Cardiac muscle cell (in vitro differentiated cells and primary cell): ENCODE measurements around the gene ZMYND19. TPM values are rescaled to one million over a fixed set of nuclear protein-coding genes. Genes with fewer than 3 reads are reported as not detected.

Source experiments
- DNase-seq, 2 donors: peaks; one replicate each; pipeline versions ENCODE4 v3.0.0 to v3.0.0-alpha.2; 2010 to 2017; ENCODE audit warnings: low read depth in 1 of 2, low spot score in 1 of 2
- H3K27ac ChIP-seq: fragments of 200-600 bp; sonication (generic); 2 replicates; pipeline ENCODE4 v1.5.1; 2016
- H3K27me3 ChIP-seq: fragments of 200-600 bp; sonication (generic); 2 replicates; pipeline ENCODE4 v1.6.0; 2016; ENCODE audit warnings: control low read depth
- H3K36me3 ChIP-seq: fragments of 200-600 bp; sonication (generic); 2 replicates; pipeline ENCODE4 v1.5.1; 2016; ENCODE audit warnings: control low read depth
- H3K4me1 ChIP-seq: fragments of 200-600 bp; sonication (generic); 2 replicates; pipeline ENCODE4 v1.8.1; 2017; ENCODE audit warnings: low read depth, mild to moderate bottlenecking, mixed run types
- H3K4me3 ChIP-seq: fragments of 200-600 bp; sonication (generic); 2 replicates; pipeline ENCODE4 v1.5.1; 2016; ENCODE audit warnings: mild to moderate bottlenecking
- H3K9me3 ChIP-seq: fragments of 200-600 bp; sonication (generic); 2 replicates; pipeline ENCODE4 v1.5.1; 2017; ENCODE audit warnings: low read depth, mild to moderate bottlenecking, control low read depth
- CTCF ChIP-seq: IDR thresholded peaks from 2 replicates; pipeline ENCODE4 v1.5.1; 2012; ENCODE audit warnings: low read depth, mild to moderate bottlenecking, low read length
- polyA plus RNA-seq: library from polyadenylated mRNA; unstranded; fragments of >200 nt; fragmentation: Nextera tagmentation; extraction: Ambion mirVana; gene quantifications from 2 replicates; pipeline ENCODE4 v1.2.1, GENCODE V29; 2016
- total RNA-seq: library from RNA; depleted of rRNA; stranded (reverse); fragments of >200 nt; gene quantifications from 2 replicates; pipeline ENCODE4 v1.2.3, GENCODE V29; 2016

The ZMYND19 gene
- total and polyA plus RNA-seq, 2 experiments from 2014 or later = 35.3 to 48.1 TPM

GRCh38 chr9:137615387-137615871 is 25.1 kb upstream of the ZMYND19 start:
- no peak for TF ChIP-seq CTCF
- no peaks in the 10 kb centered on the region for H3K9me3 ChIP-seq
- peaks cover 7% of the 10 kb centered on the region for H3K36me3 ChIP-seq
- DNase-seq = no peak
- no peak overlapping the region for H3K4me3 ChIP-seq
- no peak overlapping the region for H3K27ac ChIP-seq
- peaks cover 12% of the 10 kb centered on the region for H3K4me1 ChIP-seq
- no peaks in the 10 kb centered on the region for H3K27me3 ChIP-seq

- Histone ChIP-seq H3K4me1 (peaks cover 6% of the 10 kb centered on the region), H3K27ac (no peak overlapping the region), H3K4me3 (no peak overlapping the region), H3K27me3 (no peaks in the 10 kb centered on the region), H3K36me3 (peaks cover 7% of the 10 kb centered on the region), H3K9me3 (no peaks in the 10 kb centered on the region)
- no peak for TF ChIP-seq CTCF
- no peak for DNase-seq
Measured at GRCh38 chr9:137614631-137615386, 24.5 kb upstream of the ZMYND19 start.

GRCh38 chr9:137613738-137614523 is 23.6 kb upstream of the ZMYND19 start:
- Histone ChIP-seq H3K27me3 (no peaks in the 10 kb centered on the region), H3K36me3 (peaks cover 7% of the 10 kb centered on the region), H3K4me1 (peaks cover 5% of the 10 kb centered on the region), H3K27ac (no peak overlapping the region), H3K4me3 (no peak overlapping the region), H3K9me3 (no peaks in the 10 kb centered on the region)
- TF ChIP-seq CTCF = no peak
- DNase-seq = no peak

GRCh38 chr9:137613259-137613658 is 22.9 kb upstream of the ZMYND19 start:
- no peak for TF ChIP-seq CTCF
- Histone ChIP-seq H3K4me1 (peaks cover 5% of the 10 kb centered on the region), H3K36me3 (peaks cover 7% of the 10 kb centered on the region), H3K4me3 (no peak overlapping the region), H3K27ac (peak overlapping the region; percentile 23), H3K9me3 (no peaks in the 10 kb centered on the region), H3K27me3 (no peaks in the 10 kb centered on the region)
- no peak for DNase-seq

GRCh38 chr9:137612741-137613142 is 22.4 kb upstream of the ZMYND19 start:
- Histone ChIP-seq H3K27ac (peak overlapping the region; percentile 23), H3K4me3 (no peak overlapping the region), H3K27me3 (no peaks in the 10 kb centered on the region), H3K4me1 (peaks cover 8% of the 10 kb centered on the region), H3K36me3 (peaks cover 7% of the 10 kb centered on the region), H3K9me3 (no peaks in the 10 kb centered on the region)
- no peak for DNase-seq
- TF ChIP-seq CTCF = no peak
